ENCODE data around the gene SNAP23.

- TF ChIP-seq POLR2AphosphoS5 (IDR thresholded peaks at IDR 0.05): no peak
- TF ChIP-seq, protein P1, sequence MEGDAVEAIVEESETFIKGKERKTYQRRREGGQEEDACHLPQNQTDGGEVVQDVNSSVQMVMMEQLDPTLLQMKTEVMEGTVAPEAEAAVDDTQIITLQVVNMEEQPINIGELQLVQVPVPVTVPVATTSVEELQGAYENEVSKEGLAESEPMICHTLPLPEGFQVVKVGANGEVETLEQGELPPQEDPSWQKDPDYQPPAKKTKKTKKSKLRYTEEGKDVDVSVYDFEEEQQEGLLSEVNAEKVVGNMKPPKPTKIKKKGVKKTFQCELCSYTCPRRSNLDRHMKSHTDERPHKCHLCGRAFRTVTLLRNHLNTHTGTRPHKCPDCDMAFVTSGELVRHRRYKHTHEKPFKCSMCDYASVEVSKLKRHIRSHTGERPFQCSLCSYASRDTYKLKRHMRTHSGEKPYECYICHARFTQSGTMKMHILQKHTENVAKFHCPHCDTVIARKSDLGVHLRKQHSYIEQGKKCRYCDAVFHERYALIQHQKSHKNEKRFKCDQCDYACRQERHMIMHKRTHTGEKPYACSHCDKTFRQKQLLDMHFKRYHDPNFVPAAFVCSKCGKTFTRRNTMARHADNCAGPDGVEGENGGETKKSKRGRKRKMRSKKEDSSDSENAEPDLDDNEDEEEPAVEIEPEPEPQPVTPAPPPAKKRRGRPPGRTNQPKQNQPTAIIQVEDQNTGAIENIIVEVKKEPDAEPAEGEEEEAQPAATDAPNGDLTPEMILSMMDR (IDR thresholded peaks at IDR 0.05): no peak
Observed at GRCh38 chr15:42447599-42447998, 47.8 kb upstream of the SNAP23 start.

All from transverse colon (tissue), 4 donors.